ENCODE measurements around the gene PTPRO. TPM values are rescaled to one million over a fixed set of nuclear protein-coding genes. Genes with fewer than 3 reads are reported as not detected.

PTPRO gene
- total RNA-seq, 1 donor, result 3.1 TPM

DNA sequence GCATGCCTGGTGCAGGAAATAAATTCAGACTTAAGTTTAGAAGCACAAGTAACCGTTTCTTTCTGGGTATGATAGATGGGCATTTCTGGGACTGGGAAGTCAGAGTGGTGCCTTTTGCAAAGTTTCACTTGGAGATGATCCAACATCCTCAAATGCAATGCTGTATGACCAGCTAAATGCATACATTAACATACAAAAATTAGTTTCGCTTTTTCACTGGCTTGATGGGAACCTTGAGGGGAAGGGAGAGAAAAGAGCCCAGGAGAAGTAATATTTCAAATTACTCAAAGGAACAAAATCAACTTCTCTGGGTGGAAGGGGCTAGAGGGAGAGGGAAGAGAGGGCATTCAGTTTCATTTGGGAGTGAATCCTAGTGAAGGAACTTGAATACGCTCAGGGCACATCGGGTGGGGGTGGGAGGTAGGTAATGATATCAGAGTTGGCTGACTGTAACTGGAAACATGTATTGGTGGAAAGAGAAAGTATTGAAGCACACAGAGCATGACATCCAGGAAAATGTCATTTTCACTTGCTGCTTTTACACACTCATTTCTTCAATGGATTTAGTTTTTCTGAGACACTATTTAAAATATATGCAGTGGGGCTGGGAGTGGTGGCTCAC, 175.5 kb downstream of the PTPRO start:
- no peak for DNase-seq (ENCODE audit: low read depth)
- TF ChIP-seq, protein P1, sequence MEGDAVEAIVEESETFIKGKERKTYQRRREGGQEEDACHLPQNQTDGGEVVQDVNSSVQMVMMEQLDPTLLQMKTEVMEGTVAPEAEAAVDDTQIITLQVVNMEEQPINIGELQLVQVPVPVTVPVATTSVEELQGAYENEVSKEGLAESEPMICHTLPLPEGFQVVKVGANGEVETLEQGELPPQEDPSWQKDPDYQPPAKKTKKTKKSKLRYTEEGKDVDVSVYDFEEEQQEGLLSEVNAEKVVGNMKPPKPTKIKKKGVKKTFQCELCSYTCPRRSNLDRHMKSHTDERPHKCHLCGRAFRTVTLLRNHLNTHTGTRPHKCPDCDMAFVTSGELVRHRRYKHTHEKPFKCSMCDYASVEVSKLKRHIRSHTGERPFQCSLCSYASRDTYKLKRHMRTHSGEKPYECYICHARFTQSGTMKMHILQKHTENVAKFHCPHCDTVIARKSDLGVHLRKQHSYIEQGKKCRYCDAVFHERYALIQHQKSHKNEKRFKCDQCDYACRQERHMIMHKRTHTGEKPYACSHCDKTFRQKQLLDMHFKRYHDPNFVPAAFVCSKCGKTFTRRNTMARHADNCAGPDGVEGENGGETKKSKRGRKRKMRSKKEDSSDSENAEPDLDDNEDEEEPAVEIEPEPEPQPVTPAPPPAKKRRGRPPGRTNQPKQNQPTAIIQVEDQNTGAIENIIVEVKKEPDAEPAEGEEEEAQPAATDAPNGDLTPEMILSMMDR (IDR thresholded peaks at IDR 0.05; ENCODE audit: insufficient read depth, low read length), result no peak
- H3K4me3 ChIP-seq (ENCODE audit: low read depth, low read length), result no peak overlapping the region

DNA sequence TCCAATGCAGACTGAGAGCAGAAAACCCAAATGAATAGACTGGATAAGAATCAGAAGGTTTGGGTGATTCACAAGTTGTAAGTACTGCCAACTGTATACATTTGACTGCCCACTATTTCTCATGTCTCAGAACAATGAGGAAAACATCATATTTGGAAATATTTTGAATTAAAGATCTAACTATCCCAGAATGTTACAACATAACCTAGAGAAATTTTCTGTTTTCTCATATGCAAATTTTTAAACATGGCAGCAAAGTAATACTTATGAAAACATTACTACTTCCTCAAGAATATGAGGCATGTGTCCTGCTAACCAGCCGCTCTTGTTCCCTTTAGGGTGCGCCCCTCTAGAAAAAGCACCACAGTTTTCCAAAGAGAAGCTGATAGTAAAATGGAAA, 179.9 kb downstream of the PTPRO start:
- H3K4me3 ChIP-seq (ENCODE audit: low read depth, low read length), result no peak overlapping the region
- no peak for DNase-seq (ENCODE audit: low read depth)
- TF ChIP-seq, protein P1 (IDR thresholded peaks at IDR 0.05; ENCODE audit: insufficient read depth, low read length), result no peak

DNA sequence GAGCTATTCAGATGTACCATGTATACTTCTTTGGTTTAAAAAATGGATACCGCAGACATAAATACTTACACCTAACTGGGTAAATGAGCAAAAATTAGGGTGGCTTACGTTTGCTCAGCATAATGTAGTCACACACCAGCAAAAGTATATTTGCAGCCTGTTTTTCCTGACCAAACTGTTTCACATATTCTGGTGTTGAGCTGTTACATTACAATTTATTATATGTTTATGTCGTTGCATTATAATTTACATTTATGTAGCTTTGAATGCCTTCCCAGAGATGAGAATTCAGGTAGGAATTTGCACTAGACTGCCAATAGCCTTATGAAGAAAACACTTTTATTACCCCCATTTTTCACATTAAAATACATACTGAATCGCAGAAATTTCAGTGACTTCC, 183.3 kb downstream of the PTPRO start:
- no peak overlapping the region for H3K4me3 ChIP-seq (ENCODE audit: low read depth, low read length)
- TF ChIP-seq, protein P1 (IDR thresholded peaks at IDR 0.05; ENCODE audit: insufficient read depth, low read length), result no peak
- DNase-seq (ENCODE audit: low read depth), result no peak

DNA sequence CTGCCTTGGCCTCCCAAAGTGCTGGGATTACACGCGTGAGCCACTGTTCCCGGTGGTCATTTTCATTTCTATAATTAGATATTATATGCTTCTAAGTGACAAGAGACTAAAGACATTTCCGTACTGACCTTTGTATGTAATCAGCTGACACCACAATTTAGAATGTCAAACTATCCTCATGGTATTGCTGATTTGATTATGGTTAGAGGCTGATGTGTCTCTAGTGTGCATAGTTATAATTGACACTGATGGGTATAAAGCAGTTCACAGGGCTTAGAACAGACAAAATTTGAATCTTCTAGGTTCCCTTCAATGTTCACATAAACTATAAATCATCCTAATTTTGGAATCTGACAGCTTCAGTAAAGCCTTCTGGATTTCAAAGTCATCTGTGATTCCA, 192.7 kb downstream of the PTPRO start:
- TF ChIP-seq, protein P1 (IDR thresholded peaks at IDR 0.05; ENCODE audit: insufficient read depth, low read length), result no peak
- no peak for DNase-seq (ENCODE audit: low read depth)
- H3K4me3 ChIP-seq (ENCODE audit: low read depth, low read length), result no peak overlapping the region

DNA sequence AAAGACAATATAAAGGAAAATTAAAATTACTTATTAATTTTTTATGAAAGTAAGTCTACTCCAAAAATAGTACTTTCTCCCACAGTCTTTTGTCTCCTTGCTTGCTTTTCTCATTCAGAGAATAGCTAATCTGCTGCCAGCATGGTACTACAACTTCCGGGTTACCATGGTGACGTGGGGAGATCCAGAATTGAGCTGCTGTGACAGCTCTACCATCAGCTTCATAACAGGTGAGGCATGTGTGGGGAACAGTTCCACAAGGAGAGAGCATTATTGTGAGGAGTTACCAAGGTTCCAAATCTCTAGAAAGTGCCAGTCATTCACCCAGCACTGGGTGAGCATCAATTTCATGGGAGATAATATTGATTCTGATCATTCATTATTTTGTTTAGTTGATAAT, 197.8 kb downstream of the PTPRO start:
- no peak for DNase-seq (ENCODE audit: low read depth)
- no peak overlapping the region for H3K4me3 ChIP-seq (ENCODE audit: low read depth, low read length)
- TF ChIP-seq, protein P1 (IDR thresholded peaks at IDR 0.05; ENCODE audit: insufficient read depth, low read length), result no peak

DNA sequence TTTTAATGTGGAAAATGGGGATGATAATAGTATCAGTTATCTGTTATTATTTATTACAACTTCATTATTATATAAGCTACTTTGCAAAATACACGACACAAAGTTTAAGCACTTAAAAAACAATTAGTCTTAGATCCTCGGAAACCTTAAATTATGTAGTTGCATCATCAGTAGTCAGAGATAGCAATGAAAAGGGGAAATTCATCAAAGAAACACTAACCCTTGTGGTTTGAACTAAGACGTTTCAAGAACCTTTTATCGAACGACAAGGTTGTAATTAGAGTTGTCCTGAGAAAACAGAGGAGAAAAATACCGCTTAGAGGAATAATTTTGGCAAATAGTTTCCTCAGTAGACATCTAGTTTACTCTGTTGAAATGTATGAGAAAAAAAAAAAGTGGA, 198.5 kb downstream of the PTPRO start:
- H3K4me3 ChIP-seq (ENCODE audit: low read depth, low read length), result no peak overlapping the region
- DNase-seq (ENCODE audit: low read depth), result no peak
- TF ChIP-seq, protein P1 (IDR thresholded peaks at IDR 0.05; ENCODE audit: insufficient read depth, low read length), result no peak

Measured in fibroblast of the aortic adventitia (primary cell).